Astrocyte (in vitro differentiated cells and primary cell): ENCODE data around the gene HSD17B14. TPM values are rescaled to one million over a fixed set of nuclear protein-coding genes. Genes with fewer than 3 reads are reported as not detected.
A peak's percentile ranks its signal among the peaks of the same experiment; 100 is the strongest.

Experiments used
- DNase-seq: peaks from one replicate; pipeline ENCODE4 v3.0.0-alpha.2; 2010; ENCODE audit warnings: low read depth
- FAIRE-seq: peaks from 2 replicates; lab custom pipeline; 2011; peaks lifted over from hg19 to GRCh38; lab: Jason Lieb, UNC
- H2AFZ ChIP-seq: 2 replicates; pipeline ENCODE4 v1.6.0; 2012; ENCODE audit warnings: low read depth, low read length, inconsistent platforms
- H3K27ac ChIP-seq: 2 replicates; pipeline ENCODE4 v1.5.1; 2011; ENCODE audit warnings: low read depth, low read length, inconsistent platforms
- H3K27me3 ChIP-seq: 2 replicates; pipeline ENCODE4 v1.6.0; 2011; ENCODE audit warnings: low read length, inconsistent platforms; ENCODE audit not compliant: insufficient read depth
- H3K36me3 ChIP-seq: 2 replicates; pipeline ENCODE4 v1.5.1; 2011; ENCODE audit warnings: low read length, inconsistent platforms; ENCODE audit not compliant: insufficient read depth
- H3K4me1 ChIP-seq: 2 replicates; pipeline ENCODE4 v1.5.1; 2011; ENCODE audit warnings: low read length, inconsistent platforms; ENCODE audit not compliant: insufficient read depth
- H3K4me2 ChIP-seq: 2 replicates; pipeline ENCODE4 v1.6.0; 2012; ENCODE audit warnings: low read length, inconsistent platforms
- H3K4me3 ChIP-seq: 2 replicates; pipeline ENCODE4 v1.5.1; 2011; ENCODE audit warnings: low read depth, mild to moderate bottlenecking, low read length, inconsistent platforms; ENCODE audit not compliant: insufficient read depth
- H3K79me2 ChIP-seq: 2 replicates; pipeline ENCODE4 v1.6.0; 2012; ENCODE audit warnings: mild to moderate bottlenecking, low read length, inconsistent platforms; ENCODE audit not compliant: insufficient read depth
- H3K9ac ChIP-seq: 2 replicates; pipeline ENCODE4 v1.6.0; 2012; ENCODE audit warnings: mild to moderate bottlenecking, low read length, inconsistent platforms
- H3K9me3 ChIP-seq: 2 replicates; pipeline ENCODE4 v1.5.1; 2012; ENCODE audit warnings: low read depth, mild to moderate bottlenecking, low read length, inconsistent platforms; ENCODE audit not compliant: insufficient read depth
- H4K20me1 ChIP-seq: 2 replicates; pipeline ENCODE4 v1.6.0; 2012; ENCODE audit warnings: low read length, inconsistent platforms; ENCODE audit not compliant: insufficient read depth
- H3K27ac Mint-ChIP-seq: one replicate; pipeline ENCODE4 v1.8.0; 2021; ENCODE audit warnings: mild to moderate bottlenecking, mixed read lengths; ENCODE audit not compliant: unreplicated experiment
- H3K27me3 Mint-ChIP-seq: one replicate; pipeline ENCODE4 v1.8.0; 2021; ENCODE audit warnings: low read depth, mixed read lengths; ENCODE audit not compliant: unreplicated experiment
- H3K36me3 Mint-ChIP-seq: one replicate; pipeline ENCODE4 v1.8.0; 2021; ENCODE audit warnings: low read depth, mixed read lengths; ENCODE audit not compliant: unreplicated experiment
- H3K4me1 Mint-ChIP-seq: one replicate; pipeline ENCODE4 v1.8.0; 2021; ENCODE audit warnings: low read depth, mixed read lengths; ENCODE audit not compliant: unreplicated experiment
- H3K4me3 Mint-ChIP-seq: one replicate; pipeline ENCODE4 v1.8.0; 2021; ENCODE audit warnings: mild to moderate bottlenecking, moderate library complexity, mixed read lengths; ENCODE audit not compliant: unreplicated experiment
- H3K9me3 Mint-ChIP-seq: one replicate; pipeline ENCODE4 v1.8.0; 2021; ENCODE audit warnings: mild to moderate bottlenecking, mixed read lengths; ENCODE audit not compliant: unreplicated experiment
- EZH2 ChIP-seq: IDR thresholded peaks from 2 replicates; pipeline ENCODE4 v1.6.1; 2012; ENCODE audit warnings: mild to moderate bottlenecking, low read length, inconsistent platforms; ENCODE audit not compliant: insufficient read depth
- total RNA-seq: library from RNA; stranded (reverse); gene quantifications from 2 replicates; pipeline ENCODE4 v1.2.1, GENCODE V29; 2021
- TF ChIP-seq, protein P1 (sequence below): IDR thresholded peaks from 2 replicates; pipeline ENCODE4 v1.5.1; 2011; ENCODE audit warnings: low read depth, mild to moderate bottlenecking, inconsistent platforms, low read length, moderate library complexity; ENCODE audit not compliant: insufficient read depth

The HSD17B14 gene
- total RNA-seq, 1 donor from 2014 or later, result 9.7 TPM

DNA sequence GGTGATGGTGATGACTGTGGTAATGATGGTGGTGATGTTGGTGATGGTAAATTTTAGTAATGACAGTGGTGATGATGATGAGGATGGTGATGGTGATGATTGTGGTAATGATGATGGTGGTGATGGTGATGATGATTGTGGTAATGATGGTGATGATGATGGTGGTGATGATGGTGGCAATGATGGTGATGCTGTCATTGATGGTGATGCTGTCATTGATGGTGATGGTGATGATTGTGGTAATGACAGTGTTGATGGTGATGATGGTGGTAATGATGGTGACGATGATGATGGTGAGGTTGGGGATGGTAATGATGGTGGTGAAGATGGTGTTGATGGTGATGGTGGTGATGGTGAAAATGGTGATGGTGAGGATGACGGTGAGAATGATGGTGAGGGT is 13.8 kb downstream of the HSD17B14 start:
- no peak overlapping the region for H3K4me3 ChIP-seq
- H3K9ac ChIP-seq, result no peak overlapping the region
- H3K36me3 ChIP-seq, result no peaks in the 10 kb centered on the region
- no peak overlapping the region for H3K27ac ChIP-seq
- no peaks in the 10 kb centered on the region for H3K79me2 ChIP-seq
- H3K9me3 ChIP-seq, result peaks cover 2% of the 10 kb centered on the region
- FAIRE-seq (peak; percentile 54), DNase-seq (no peak)
- no peaks in the 10 kb centered on the region for H4K20me1 ChIP-seq
- no peaks in the 10 kb centered on the region for H3K9me3 Mint-ChIP-seq
- no peaks in the 10 kb centered on the region for H3K27me3 Mint-ChIP-seq
- H3K27me3 ChIP-seq, result no peaks in the 10 kb centered on the region
- H2AFZ ChIP-seq, result no peak overlapping the region
- peaks cover 11% of the 10 kb centered on the region for H3K36me3 Mint-ChIP-seq
- H3K4me1 ChIP-seq, result no peaks in the 10 kb centered on the region
- no peak overlapping the region for H3K4me2 ChIP-seq
- no peaks in the 10 kb centered on the region for H3K4me1 Mint-ChIP-seq
- H3K4me3 Mint-ChIP-seq, result no peak overlapping the region
- TF ChIP-seq, protein P1, sequence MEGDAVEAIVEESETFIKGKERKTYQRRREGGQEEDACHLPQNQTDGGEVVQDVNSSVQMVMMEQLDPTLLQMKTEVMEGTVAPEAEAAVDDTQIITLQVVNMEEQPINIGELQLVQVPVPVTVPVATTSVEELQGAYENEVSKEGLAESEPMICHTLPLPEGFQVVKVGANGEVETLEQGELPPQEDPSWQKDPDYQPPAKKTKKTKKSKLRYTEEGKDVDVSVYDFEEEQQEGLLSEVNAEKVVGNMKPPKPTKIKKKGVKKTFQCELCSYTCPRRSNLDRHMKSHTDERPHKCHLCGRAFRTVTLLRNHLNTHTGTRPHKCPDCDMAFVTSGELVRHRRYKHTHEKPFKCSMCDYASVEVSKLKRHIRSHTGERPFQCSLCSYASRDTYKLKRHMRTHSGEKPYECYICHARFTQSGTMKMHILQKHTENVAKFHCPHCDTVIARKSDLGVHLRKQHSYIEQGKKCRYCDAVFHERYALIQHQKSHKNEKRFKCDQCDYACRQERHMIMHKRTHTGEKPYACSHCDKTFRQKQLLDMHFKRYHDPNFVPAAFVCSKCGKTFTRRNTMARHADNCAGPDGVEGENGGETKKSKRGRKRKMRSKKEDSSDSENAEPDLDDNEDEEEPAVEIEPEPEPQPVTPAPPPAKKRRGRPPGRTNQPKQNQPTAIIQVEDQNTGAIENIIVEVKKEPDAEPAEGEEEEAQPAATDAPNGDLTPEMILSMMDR, result no peak
- no peak for TF ChIP-seq EZH2
- no peak overlapping the region for H3K27ac Mint-ChIP-seq

DNA sequence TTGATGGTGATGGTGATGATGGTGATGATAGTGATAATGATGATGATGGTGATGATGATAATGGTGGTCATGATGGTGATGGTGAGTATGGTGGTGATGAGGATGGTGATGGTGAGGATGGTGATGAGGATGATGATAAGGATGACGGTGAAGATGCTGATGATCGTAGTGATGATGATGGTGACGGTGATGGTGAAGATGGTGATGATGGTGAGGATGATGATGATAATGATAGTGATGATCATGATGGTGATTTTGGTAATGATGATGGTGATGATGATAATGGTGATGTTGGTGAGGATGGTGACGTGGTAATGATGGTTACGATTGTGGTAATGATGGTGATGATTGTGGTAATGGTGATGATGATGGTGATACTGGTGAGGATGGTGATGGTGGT is 14.7 kb downstream of the HSD17B14 start:
- no peaks in the 10 kb centered on the region for H3K27me3 Mint-ChIP-seq
- FAIRE-seq (no peak), DNase-seq (no peak)
- H3K9me3 Mint-ChIP-seq, result no peaks in the 10 kb centered on the region
- TF ChIP-seq EZH2, result no peak
- TF ChIP-seq, protein P1, result no peak
- H3K36me3 Mint-ChIP-seq, result peaks cover 6% of the 10 kb centered on the region
- no peaks in the 10 kb centered on the region for H4K20me1 ChIP-seq
- H3K4me2 ChIP-seq, result no peak overlapping the region
- H3K36me3 ChIP-seq, result no peaks in the 10 kb centered on the region
- H3K27me3 ChIP-seq, result no peaks in the 10 kb centered on the region
- peaks cover 2% of the 10 kb centered on the region for H3K9me3 ChIP-seq
- no peak overlapping the region for H3K4me3 ChIP-seq
- no peak overlapping the region for H3K27ac Mint-ChIP-seq
- no peak overlapping the region for H2AFZ ChIP-seq
- H3K4me1 Mint-ChIP-seq, result no peaks in the 10 kb centered on the region
- H3K79me2 ChIP-seq, result no peaks in the 10 kb centered on the region
- H3K4me1 ChIP-seq, result no peaks in the 10 kb centered on the region
- H3K27ac ChIP-seq, result no peak overlapping the region
- no peak overlapping the region for H3K4me3 Mint-ChIP-seq
- no peak overlapping the region for H3K9ac ChIP-seq

DNA sequence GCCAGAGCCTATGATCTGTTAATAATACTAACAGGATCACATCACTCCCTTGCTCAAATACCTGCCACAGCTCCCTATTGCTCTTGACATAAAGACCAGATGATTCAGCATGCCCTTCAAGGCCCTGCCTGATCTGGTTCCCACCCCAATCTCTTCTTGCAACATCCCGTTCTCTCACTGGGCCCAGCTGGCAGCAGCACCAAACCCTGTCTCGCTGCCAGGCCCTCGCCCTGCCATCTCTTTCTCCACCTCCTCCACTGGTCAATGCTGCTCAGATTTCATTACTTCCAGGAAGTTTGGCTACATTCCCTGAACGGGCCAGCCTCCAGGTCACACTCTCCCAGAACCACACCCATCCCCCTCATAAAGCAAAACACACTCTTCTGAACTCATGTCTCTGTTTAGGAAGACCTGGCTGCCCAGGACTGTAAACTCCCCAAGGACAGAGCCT is 16.9 kb downstream of the HSD17B14 start:
- peaks cover 6% of the 10 kb centered on the region for H3K36me3 Mint-ChIP-seq
- H3K27me3 Mint-ChIP-seq, result no peaks in the 10 kb centered on the region
- no peak for FAIRE-seq
- H3K36me3 ChIP-seq, result no peaks in the 10 kb centered on the region
- no peak overlapping the region for H3K4me3 ChIP-seq
- no peaks in the 10 kb centered on the region for H3K27me3 ChIP-seq
- no peaks in the 10 kb centered on the region for H3K9me3 Mint-ChIP-seq
- no peak overlapping the region for H3K9ac ChIP-seq
- H3K79me2 ChIP-seq, result no peaks in the 10 kb centered on the region
- H3K4me1 Mint-ChIP-seq, result no peaks in the 10 kb centered on the region
- peak; percentile 57 for DNase-seq
- H3K4me3 Mint-ChIP-seq, result no peak overlapping the region
- peaks cover 2% of the 10 kb centered on the region for H3K9me3 ChIP-seq
- no peak for TF ChIP-seq EZH2
- TF ChIP-seq, protein P1, result no peak
- peak overlapping the region; percentile 6 for H3K27ac Mint-ChIP-seq
- no peak overlapping the region for H3K4me2 ChIP-seq
- no peak overlapping the region for H3K27ac ChIP-seq
- no peaks in the 10 kb centered on the region for H3K4me1 ChIP-seq
- H4K20me1 ChIP-seq, result no peaks in the 10 kb centered on the region
- H2AFZ ChIP-seq, result no peak overlapping the region
